ENCODE data around the gene LRIG1.

LRIG1 gene

DNA sequence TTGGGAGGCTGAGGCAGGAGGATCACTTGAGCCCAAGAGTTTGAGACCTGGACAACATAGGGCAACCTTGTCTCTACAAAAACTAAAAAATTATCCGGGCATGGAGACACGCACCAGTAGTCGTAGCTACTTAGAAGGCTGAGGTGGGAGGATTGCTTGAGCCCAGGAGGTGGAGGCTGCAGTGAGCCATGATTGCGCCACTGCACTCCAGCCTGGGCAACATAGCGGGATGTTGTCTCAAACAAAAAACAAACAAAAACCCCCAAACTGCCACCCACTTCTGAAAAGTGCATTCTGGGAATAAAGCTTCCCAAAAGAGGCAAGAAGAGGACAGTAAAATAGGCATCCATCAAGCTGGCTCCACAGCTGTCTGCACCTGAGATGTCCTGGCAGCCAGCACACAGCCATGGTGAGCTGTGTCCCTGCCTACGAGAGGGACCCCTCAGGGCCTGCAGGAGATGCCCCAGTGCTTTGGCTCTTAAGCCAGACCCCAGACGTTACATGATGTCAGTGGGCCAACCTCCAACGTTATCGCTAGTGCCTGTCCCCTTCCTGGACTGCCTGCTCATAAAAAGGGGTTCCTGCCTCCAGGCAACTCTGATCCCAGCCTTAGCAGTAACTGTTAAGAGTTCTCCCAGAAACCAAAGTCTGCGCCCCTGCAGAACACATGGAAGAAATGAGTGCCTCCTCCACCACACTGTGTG lies 101.1 kb downstream of the LRIG1 start:
- DNase-seq, result no peak

- DNase-seq, result no peak
Observed at GRCh38 chr3:66398228-66399025, 102.4 kb downstream of the LRIG1 start.

DNA sequence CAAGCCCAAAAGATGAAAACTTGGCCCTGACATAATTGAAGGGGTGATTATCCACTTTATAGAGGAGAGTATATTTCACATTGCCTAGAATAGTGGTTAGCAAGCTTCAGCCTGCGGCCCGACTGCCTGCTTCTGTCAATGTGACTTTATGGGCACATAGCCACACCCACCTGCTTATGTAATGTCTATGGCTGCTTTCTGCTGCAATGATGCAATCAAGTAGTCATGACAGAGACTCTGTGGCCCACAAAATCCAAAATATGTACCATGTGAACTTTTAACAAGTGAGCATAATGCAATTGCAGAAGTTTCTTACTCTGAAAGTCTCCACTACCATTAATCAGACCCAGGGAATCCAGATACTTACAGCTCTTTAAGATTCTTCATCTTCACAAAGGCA lies 103.1 kb downstream of the LRIG1 start:
- no peak for DNase-seq

DNA sequence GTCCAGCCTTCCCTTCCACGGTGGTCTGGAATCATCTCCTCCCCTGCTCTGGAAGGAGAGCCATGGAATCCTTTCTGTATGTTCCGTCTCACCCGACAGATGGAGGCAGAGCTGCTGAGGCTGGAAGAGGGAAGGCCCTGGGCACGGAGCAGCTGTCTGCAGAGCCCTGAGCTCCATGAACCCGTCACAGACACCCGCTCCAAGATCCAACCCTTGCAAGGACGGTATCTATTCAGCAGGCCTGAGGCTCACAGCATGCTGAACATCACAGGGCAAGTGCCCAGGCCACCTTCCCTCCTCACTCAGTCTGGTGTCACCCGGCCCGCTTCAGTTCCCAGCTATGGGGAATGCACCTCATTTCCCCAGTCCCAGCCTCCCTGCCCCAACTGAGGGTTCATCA lies 103.9 kb downstream of the LRIG1 start:
- DNase-seq, result no peak

DNA sequence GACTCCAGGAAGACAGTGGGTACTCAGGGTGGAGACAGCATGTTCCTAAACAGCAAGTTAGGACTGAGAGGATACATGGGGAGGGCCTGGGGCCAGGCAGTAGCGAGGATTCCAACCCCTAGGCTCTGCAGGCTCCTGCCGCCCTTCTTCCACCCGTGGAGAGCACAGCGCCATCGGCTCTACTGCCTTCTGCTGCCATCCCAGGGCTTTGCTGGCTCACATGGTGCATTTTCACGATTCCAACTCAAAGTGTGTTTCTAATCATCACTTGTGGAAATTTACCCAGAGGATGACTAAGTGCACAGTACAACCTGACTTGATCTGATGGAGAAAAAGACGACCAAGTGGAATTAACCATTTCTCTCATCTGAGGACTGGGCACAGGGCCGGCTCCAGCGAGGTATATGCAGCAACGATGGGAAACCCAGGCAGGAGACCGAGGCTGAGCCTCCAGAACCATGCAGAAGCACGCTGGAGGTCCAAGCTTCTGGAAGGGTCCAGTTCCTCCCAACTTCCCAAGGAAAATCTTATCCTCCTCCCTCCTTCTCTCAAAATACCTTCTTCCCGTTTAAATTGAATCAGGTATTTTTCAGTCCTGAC lies 104.6 kb downstream of the LRIG1 start:
- no peak for DNase-seq

GRCh38 chr3:66395635-66396034 lies 105.2 kb downstream of the LRIG1 start:
- DNase-seq, result no peak

DNA sequence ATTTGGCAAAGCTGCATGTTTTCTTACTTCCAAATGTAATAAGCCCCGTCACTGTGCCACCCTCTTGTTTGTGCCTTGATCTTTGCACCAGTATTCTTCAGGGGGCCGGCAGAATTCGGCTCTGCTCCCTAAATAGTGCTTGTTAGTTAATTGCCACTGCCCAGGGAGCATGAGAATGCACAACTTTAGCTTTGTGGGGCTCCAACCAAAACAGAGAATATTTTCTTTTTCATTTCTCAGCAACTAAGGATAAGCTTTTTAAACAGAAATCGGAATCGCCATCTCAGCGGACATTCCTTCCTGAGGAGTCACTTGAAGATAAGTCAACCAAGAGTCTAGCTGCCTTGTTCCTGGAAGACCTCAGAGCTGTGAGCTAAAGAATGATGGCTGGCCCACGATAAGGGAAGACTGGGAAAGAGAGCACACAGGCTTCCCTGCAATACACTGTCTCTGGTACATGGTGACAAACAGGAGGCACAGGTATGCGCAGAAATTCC lies 106.0 kb downstream of the LRIG1 start:
- no peak for DNase-seq

- no peak for DNase-seq
Observed at GRCh38 chr3:66394019-66394752, 106.6 kb downstream of the LRIG1 start.

DNA sequence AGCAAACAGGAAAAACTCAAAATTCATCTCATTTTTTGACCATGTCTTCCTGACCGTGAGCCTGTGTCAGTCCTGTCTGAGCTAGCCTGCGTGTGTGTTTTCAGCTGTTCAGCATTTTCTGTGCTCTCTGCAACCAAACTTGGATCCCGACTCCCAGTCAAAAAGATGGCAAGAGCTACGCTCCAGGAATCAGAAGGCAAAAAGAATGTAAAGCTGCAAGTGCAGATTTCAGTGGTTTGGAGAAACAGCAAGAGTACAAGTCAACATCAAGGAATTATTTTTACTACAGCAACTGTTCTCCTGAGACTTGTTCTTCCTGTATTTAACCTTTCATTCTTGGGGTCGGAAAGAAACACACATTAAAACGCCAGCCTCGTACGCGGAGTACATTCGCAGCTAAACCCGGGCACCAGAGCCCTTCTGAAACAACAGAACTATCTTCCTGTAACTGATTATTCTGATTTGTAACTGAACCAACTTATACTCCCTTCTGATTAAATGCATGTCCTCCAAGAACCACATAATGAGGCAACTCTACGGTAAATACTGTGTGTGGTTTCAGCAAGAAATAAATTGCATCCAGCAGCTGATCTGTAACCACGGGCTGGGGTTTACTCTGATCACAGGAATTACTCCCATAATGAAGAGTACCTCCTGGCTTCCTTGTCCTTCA lies 107.4 kb downstream of the LRIG1 start:
- DNase-seq, result no peak

GRCh38 chr3:66392966-66393332 lies 107.9 kb downstream of the LRIG1 start:
- DNase-seq, result no peak

GRCh38 chr3:66392512-66392911 lies 108.3 kb downstream of the LRIG1 start:
- no peak for DNase-seq

DNA sequence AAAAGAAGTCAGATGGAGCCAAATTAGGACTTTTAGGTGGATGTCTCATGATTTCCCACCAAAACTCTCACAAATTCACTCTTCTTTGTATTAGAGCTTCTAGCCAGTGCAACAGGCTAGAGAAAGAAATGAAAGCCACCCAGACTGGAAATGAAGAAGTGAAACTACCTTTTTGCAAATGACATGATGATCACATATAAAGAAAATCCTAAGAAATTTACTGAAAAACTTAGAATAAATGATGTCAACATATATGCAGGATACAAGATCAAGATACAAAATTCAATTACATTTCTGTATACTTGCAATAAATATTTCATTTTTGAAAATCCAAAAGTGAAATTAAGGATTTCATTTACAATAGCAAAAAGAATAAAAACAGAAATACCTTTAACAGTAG lies 110.8 kb downstream of the LRIG1 start:
- no peak for DNase-seq

- DNase-seq, result no peak
Observed at GRCh38 chr3:66386925-66387650, 113.7 kb downstream of the LRIG1 start.

DNA sequence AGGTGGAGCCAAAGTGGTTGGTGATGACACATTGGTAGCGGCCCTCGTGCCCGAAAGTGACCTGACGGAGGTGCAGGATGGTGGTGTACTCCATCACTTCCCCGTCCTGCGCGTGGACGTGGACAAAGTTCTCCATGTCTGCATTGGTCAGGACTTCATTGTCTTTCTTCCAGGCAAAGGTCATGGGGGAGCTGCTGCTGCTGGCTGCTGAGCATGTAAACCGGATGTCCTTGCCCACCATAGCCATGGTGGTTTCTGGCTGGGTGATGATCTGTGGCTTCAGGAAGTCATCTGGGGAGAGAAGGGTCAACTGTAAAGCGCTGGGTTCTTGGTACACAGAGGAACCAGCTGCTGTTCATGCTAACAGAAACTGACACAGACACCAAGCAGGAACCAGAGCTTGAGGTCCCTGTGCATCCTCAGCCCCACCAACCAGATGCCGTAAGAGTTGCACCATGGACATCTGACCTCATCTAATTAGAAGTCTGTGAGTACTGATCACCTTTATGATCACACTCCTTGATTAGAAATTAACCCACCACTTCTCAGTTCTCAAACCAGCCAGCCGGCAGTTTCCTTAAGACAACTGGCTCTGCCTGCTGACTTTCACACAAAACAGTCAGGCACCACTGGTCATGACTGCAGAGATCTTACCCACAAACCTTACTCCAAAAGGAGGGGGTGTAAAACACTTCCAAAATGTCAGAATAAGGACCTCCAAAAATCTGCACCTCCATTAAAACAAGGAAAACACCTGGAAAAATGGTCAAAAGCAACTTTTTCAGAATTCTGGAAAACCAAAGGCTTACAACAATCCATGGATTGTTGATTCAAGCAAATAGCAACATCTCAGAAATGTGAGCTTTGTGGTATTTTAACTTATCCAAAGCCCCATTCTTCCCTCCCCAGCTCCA lies 114.6 kb downstream of the LRIG1 start:
- DNase-seq, result no peak

GRCh38 chr3:66385066-66385465 lies 115.8 kb downstream of the LRIG1 start:
- DNase-seq, result no peak

GRCh38 chr3:66383998-66384745 lies 116.7 kb downstream of the LRIG1 start:
- no peak for DNase-seq

DNA sequence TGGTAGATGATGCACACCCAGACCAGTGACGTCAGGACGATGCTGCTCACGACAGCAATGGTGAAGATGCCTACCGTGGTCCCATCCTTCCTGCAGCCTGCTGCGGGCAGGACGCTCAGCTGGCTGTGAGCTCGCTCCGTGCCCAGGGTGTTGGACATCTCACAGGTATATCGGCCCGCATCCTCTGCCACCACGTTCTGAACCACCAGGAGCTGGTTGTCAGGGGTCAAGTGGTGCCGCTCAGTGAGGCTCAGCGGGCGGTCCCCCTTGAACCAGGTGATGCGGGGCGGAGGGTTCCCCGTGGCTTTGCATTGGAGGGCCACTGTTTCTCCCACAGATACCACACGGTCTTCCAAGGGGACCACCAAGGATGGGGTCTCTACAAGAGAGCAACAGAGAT lies 117.8 kb downstream of the LRIG1 start:
- no peak for DNase-seq

DNA sequence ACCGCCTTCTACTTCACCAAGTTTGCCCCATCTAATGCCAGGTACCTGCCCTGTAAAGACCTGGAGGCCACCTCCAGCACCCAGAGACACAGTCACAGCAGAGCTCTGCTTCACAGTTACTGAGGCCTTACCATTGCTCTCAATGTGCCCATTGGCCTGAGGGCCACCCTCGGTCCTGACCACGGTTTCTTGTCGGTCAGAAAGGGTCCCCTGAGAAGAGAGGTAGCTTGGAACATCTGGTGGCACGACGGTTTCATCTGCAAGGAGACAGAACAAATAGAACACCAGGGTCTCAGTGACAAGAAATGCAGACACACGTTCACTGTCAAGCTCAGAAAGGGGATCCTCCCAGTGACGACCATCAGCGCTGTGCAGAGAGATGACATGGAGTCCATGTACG lies 118.7 kb downstream of the LRIG1 start:
- DNase-seq, result no peak

DNA sequence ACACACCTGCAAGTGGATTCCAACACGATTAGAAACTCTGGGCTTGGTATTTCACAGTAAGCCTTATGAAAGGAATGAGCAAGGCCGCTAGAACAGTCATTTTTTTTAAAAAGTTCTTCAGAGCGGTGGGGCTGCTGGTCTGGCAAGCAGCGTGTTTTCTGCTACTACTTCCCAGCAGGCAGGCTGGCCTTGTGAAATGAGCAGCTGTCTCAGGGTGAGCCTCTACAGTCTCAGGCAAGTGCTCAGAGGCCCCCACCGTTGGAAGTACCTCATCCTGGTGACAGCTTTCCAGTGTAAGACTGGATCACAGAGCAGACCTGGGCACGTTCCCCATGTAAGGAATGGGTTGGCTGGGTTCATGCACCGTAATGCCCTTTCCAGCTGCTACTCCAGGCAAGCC lies 119.2 kb downstream of the LRIG1 start:
- DNase-seq, result no peak

All from NK-92 treated with Interleukin-12 subunit alpha and Interleukin-12 subunit beta, amount 100 ng/mL, for 24 hours (cell line).